Stimulated activated CD4-positive, alpha-beta T cell treated with anti-CD3 and anti-CD28 coated beads, Interleukin-1b, Interleukin-23, amount 100 ng/mL, for 48 hours (primary cell): Measurements from ENCODE around the gene PMPCA.
"Not testable (repeated sequence)": the region's sequence is repeated elsewhere in the genome, so short reads cannot be mapped to it uniquely, and the experiment has no call there.

ENCODE experiments used
- DNase-seq: peaks from one replicate; pipeline ENCODE4 v3.0.0-alpha.2; 2020

Gene PMPCA

GRCh38 chr9:136395020-136395340, 15.5 kb upstream of the PMPCA start:
- no peak for DNase-seq

- DNase-seq, result no peak
Measured at GRCh38 chr9:136395345-136396218, 14.9 kb upstream of the PMPCA start.

GRCh38 chr9:136396219-136396515, 14.3 kb upstream of the PMPCA start:
- no peak for DNase-seq

- no peak for DNase-seq
Measured at GRCh38 chr9:136397643-136398042, 12.8 kb upstream of the PMPCA start.

GRCh38 chr9:136398286-136398685, 12.2 kb upstream of the PMPCA start:
- DNase-seq, result no peak

GRCh38 chr9:136399176-136400037, 11.1 kb upstream of the PMPCA start:
- peak; percentile 47 for DNase-seq

- DNase-seq, result peak; percentile 85
Measured at GRCh38 chr9:136400038-136400834, 10.2 kb upstream of the PMPCA start, which contains the start of gene SNAPC4. Gene SNAPC4 (minus strand): TSS chr9:136400170. CDS start chr9:136398428, 1,742 bp downstream.

- no peak for DNase-seq
Measured at GRCh38 chr9:136401173-136401922, 9.1 kb upstream of the PMPCA start.

- DNase-seq, result no peak
Measured at GRCh38 chr9:136402067-136402466, 8.4 kb upstream of the PMPCA start.

- DNase-seq, result peak; percentile 80
Measured at GRCh38 chr9:136403538-136403914, 6.9 kb upstream of the PMPCA start.

GRCh38 chr9:136403915-136404800, 6.3 kb upstream of the PMPCA start:
- peak; percentile 54 for DNase-seq

GRCh38 chr9:136404801-136405136, 5.7 kb upstream of the PMPCA start:
- no peak for DNase-seq

- no peak for DNase-seq
Measured at GRCh38 chr9:136405481-136405880, 5.0 kb upstream of the PMPCA start.

- not testable (repeated sequence) for DNase-seq
Measured at GRCh38 chr9:136405904-136406303, 4.6 kb upstream of the PMPCA start.

GRCh38 chr9:136407061-136407460, 3.4 kb upstream of the PMPCA start:
- DNase-seq, result not testable (repeated sequence)

GRCh38 chr9:136407911-136408310, 2.5 kb upstream of the PMPCA start:
- DNase-seq, result no peak

- peak; percentile 40 for DNase-seq
Measured at GRCh38 chr9:136409557-136410455, 652 bp upstream of the PMPCA start.

GRCh38 chr9:136411378-136411777, 920 bp downstream of the PMPCA start:
- no peak for DNase-seq

- DNase-seq, result no peak
Measured at GRCh38 chr9:136412962-136413361, 2.5 kb downstream of the PMPCA start.

GRCh38 chr9:136416427-136416826, 6.0 kb downstream of the PMPCA start:
- no peak for DNase-seq

GRCh38 chr9:136416914-136417313, 6.5 kb downstream of the PMPCA start:
- DNase-seq, result no peak
